ENCODE results near the gene CD164L2.

DNA sequence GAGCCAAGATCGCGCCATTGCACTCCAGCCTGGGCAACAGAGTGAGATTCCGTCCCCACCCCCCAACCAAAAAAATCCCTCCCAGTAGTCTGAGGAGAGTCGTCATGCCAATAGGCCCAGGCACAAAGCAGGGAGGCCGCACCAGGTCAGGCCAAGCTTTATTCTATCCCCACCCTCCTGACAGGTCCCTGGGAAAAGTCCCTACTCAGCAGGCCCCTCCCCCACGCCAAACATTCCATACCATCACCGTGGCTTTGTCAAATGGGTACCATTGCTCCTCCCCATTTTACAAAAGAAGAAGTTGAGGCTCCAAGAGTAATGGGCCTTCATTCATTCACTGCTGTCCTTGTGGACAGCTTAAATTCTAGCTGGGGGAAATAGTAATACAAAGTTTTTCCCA lies 14.6 kb upstream of the CD164L2 start:
- TF ChIP-seq POLR2AphosphoS5 (IDR thresholded peaks at IDR 0.05) (no peak), EP300 (IDR thresholded peaks at IDR 0.05) (no peak)
